ENCODE data around the gene FGD4.

GRCh38 chr12:32561931-32562341 is 162.6 kb downstream of the FGD4 start:
- TF ChIP-seq POLR2AphosphoS5 (IDR thresholded peaks at IDR 0.05; ENCODE audit: low read depth, low read length) (no peak), TAF1 (IDR thresholded peaks at IDR 0.05; ENCODE audit: low read depth, low read length) (no peak), POLR2A (IDR thresholded peaks at IDR 0.05; ENCODE audit: low read depth, low read length) (no peak), PAX5 (IDR thresholded peaks at IDR 0.05; ENCODE audit: insufficient read depth, low read length, severe bottlenecking) (no peak)
